WTC11 (cell line): ENCODE data around the gene CLPX. TPM values are rescaled to one million over a fixed set of nuclear protein-coding genes. Genes with fewer than 3 reads are reported as not detected.

Source experiments
- ATAC-seq: fragments of 200-7000 bp; cut with Tn5 transposase; 2 replicates; pipeline ENCODE4 v1.10.0; 2021; ENCODE audit warnings: mild to moderate bottlenecking, moderate library complexity
- CTCF ChIA-PET: fragments of 300-600 bp; sonication (Branson Sonifier 250); formaldehyde crosslinking; loops from one replicate; lab custom pipeline; 2021; ENCODE audit warnings: antibody characterized with exemption; lab: Charles Lee
- POLR2A ChIA-PET: fragments of 350-600 bp; sonication (Branson Sonifier 250); formaldehyde crosslinking; loops from one replicate; lab custom pipeline; 2021; ENCODE audit warnings: antibody characterized with exemption; lab: Charles Lee
- DNase-seq: peaks from one replicate; pipeline ENCODE4 v3.0.0; 2021; ENCODE audit warnings: low spot score
- H3K27ac Mint-ChIP-seq: 2 replicates; pipeline ENCODE4 v1.8.0; 2021; ENCODE audit warnings: mixed read lengths
- H3K27me3 Mint-ChIP-seq: 2 replicates; pipeline ENCODE4 v1.8.0; 2021; ENCODE audit warnings: low read depth, mild to moderate bottlenecking, moderate library complexity, mixed read lengths
- H3K36me3 Mint-ChIP-seq: 2 replicates; pipeline ENCODE4 v1.8.0; 2021; ENCODE audit warnings: mixed read lengths
- H3K4me1 Mint-ChIP-seq: 2 replicates; pipeline ENCODE4 v1.8.0; 2022; ENCODE audit warnings: mixed read lengths
- H3K4me3 Mint-ChIP-seq: 2 replicates; pipeline ENCODE4 v1.8.0; 2021; ENCODE audit warnings: mild to moderate bottlenecking, moderate library complexity, mixed read lengths
- H3K9me3 Mint-ChIP-seq: 2 replicates; pipeline ENCODE4 v1.8.0; 2021; ENCODE audit warnings: mixed read lengths
- ATF1 ChIP-seq: sonication (generic); formaldehyde crosslinking; IDR thresholded peaks from 2 replicates; pipeline ENCODE4 v1.8.1; 2023; ENCODE audit warnings: mild to moderate bottlenecking, moderate library complexity, missing genetic modification reagents
- E2F1 ChIP-seq: sonication (generic); formaldehyde crosslinking; IDR thresholded peaks from 2 replicates; pipeline ENCODE4 v1.8.0; 2022; ENCODE audit warnings: mild to moderate bottlenecking, missing genetic modification reagents
- ESRRA ChIP-seq: sonication (generic); formaldehyde crosslinking; IDR thresholded peaks from 2 replicates; pipeline ENCODE4 v1.8.1; 2022; ENCODE audit warnings: mild to moderate bottlenecking, missing genetic modification reagents, borderline replicate concordance
- FOXP4 ChIP-seq: sonication (generic); formaldehyde crosslinking; IDR thresholded peaks from 2 replicates; pipeline ENCODE4 v1.8.0; 2022; ENCODE audit warnings: mild to moderate bottlenecking, missing genetic modification reagents
- GTF2I ChIP-seq: fragments of 250-450 bp; sonication (Bioruptor Pico); conservative IDR thresholded peaks from 2 replicates; pipeline ENCODE4 v1.4.0; 2021; ENCODE audit warnings: mild to moderate bottlenecking
- JUN ChIP-seq: sonication (generic); formaldehyde crosslinking; IDR thresholded peaks from 2 replicates; pipeline ENCODE4 v1.8.0; 2023; ENCODE audit warnings: mild to moderate bottlenecking, missing genetic modification reagents
- NFATC4 ChIP-seq: fragments of 250-450 bp; sonication (Bioruptor Pico); IDR thresholded peaks from 2 replicates; pipeline ENCODE4 v1.9.0; 2021; ENCODE audit warnings: mild to moderate bottlenecking
- NFE2L1 ChIP-seq: sonication (generic); formaldehyde crosslinking; IDR thresholded peaks from 2 replicates; pipeline ENCODE4 v1.8.1; 2023; ENCODE audit warnings: missing genetic modification reagents
- NR2C2 ChIP-seq: sonication (generic); formaldehyde crosslinking; IDR thresholded peaks from 2 replicates; pipeline ENCODE4 v1.8.0; 2022; ENCODE audit warnings: mild to moderate bottlenecking, missing genetic modification reagents
- OVOL2 ChIP-seq: fragments of 250-450 bp; sonication (Bioruptor Pico); IDR thresholded peaks from 2 replicates; pipeline ENCODE4 v1.9.0; 2021; ENCODE audit warnings: mild to moderate bottlenecking, borderline replicate concordance
- TCF7 ChIP-seq: sonication (generic); formaldehyde crosslinking; IDR thresholded peaks from 2 replicates; pipeline ENCODE4 v1.8.0; 2022; ENCODE audit warnings: mild to moderate bottlenecking, low read depth, missing genetic modification reagents, moderate library complexity
- ZBTB21 ChIP-seq: sonication (generic); formaldehyde crosslinking; IDR thresholded peaks from 2 replicates; pipeline ENCODE4 v1.8.1; 2023; ENCODE audit warnings: mild to moderate bottlenecking, missing genetic modification reagents, borderline replicate concordance
- ZNF138 ChIP-seq: sonication (generic); formaldehyde crosslinking; conservative IDR thresholded peaks from 2 replicates; pipeline ENCODE4 v1.8.1; 2022; ENCODE audit warnings: mild to moderate bottlenecking, moderate library complexity, missing genetic modification reagents
- ZNF219 ChIP-seq: sonication (generic); formaldehyde crosslinking; IDR thresholded peaks from 2 replicates; pipeline ENCODE4 v1.8.0; 2023; ENCODE audit warnings: missing genetic modification reagents, mild to moderate bottlenecking, borderline replicate concordance
- ZNF423 ChIP-seq: fragments of 250-450 bp; sonication (Bioruptor Pico); IDR thresholded peaks from 2 replicates; pipeline ENCODE4 v2.1.2; 2022; ENCODE audit warnings: mild to moderate bottlenecking, moderate library complexity
- total RNA-seq: library from RNA; stranded (reverse); gene quantifications from 3 replicates; pipeline ENCODE4 v1.2.3, GENCODE V29; 2021
- TF ChIP-seq, protein P1 (sequence below): sonication (generic); formaldehyde crosslinking; IDR thresholded peaks from 2 replicates; pipeline ENCODE4 v1.8.1; 2023; ENCODE audit warnings: mild to moderate bottlenecking, missing genetic modification reagents
- TF ChIP-seq, protein P2 (sequence below): sonication (generic); formaldehyde crosslinking; IDR thresholded peaks from 2 replicates; pipeline ENCODE4 v1.8.1; 2022; ENCODE audit warnings: mild to moderate bottlenecking, moderate library complexity, missing genetic modification reagents
- TF ChIP-seq, protein P3 (sequence below): fragments of 250-450 bp; sonication (Bioruptor Pico); IDR thresholded peaks from 2 replicates; pipeline ENCODE4 v2.1.2; 2022; ENCODE audit warnings: mild to moderate bottlenecking, moderate library complexity
- TF ChIP-seq, protein P4 (sequence below): sonication (generic); formaldehyde crosslinking; IDR thresholded peaks from 2 replicates; pipeline ENCODE4 v1.8.1; 2023; ENCODE audit warnings: mild to moderate bottlenecking, missing genetic modification reagents
- TF ChIP-seq, protein P5 (sequence below): sonication (generic); formaldehyde crosslinking; IDR thresholded peaks from 2 replicates; pipeline ENCODE4 v1.8.1; 2022; ENCODE audit warnings: low read depth, mild to moderate bottlenecking, moderate library complexity, missing genetic modification reagents, borderline replicate concordance

The CLPX gene
- total RNA-seq, 1 experiment from 2014 or later, result 68.7 TPM

GRCh38 chr15:65176056-65176455, 9.1 kb downstream of the CLPX start:
- ATAC-seq (no peak), DNase-seq (no peak)
- ChIA-PET POLR2A (interaction anchor here (1.3 kb wide), 1 partner anchor 9 kb away, joined by 3 read pairs; the partner anchor contains the start of gene CLPX), CTCF (no interaction called here)
- no peaks in the 10 kb centered on the region for H3K27me3 Mint-ChIP-seq
- no peak for TF ChIP-seq ESRRA (CRISPR knock-in tag)
- TF ChIP-seq ZNF138 (CRISPR knock-in tag), result no peak
- no peak for TF ChIP-seq FOXP4 (CRISPR knock-in tag)
- TF ChIP-seq, protein P1, sequence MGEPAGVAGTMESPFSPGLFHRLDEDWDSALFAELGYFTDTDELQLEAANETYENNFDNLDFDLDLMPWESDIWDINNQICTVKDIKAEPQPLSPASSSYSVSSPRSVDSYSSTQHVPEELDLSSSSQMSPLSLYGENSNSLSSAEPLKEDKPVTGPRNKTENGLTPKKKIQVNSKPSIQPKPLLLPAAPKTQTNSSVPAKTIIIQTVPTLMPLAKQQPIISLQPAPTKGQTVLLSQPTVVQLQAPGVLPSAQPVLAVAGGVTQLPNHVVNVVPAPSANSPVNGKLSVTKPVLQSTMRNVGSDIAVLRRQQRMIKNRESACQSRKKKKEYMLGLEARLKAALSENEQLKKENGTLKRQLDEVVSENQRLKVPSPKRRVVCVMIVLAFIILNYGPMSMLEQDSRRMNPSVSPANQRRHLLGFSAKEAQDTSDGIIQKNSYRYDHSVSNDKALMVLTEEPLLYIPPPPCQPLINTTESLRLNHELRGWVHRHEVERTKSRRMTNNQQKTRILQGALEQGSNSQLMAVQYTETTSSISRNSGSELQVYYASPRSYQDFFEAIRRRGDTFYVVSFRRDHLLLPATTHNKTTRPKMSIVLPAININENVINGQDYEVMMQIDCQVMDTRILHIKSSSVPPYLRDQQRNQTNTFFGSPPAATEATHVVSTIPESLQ, result no peak
- no peak for TF ChIP-seq TCF7 (CRISPR knock-in tag)
- no peaks in the 10 kb centered on the region for H3K4me1 Mint-ChIP-seq
- H3K27ac Mint-ChIP-seq, result no peak overlapping the region
- no peak overlapping the region for H3K4me3 Mint-ChIP-seq
- H3K36me3 Mint-ChIP-seq, result peaks cover 53% of the 10 kb centered on the region
- H3K9me3 Mint-ChIP-seq, result no peaks in the 10 kb centered on the region

DNA sequence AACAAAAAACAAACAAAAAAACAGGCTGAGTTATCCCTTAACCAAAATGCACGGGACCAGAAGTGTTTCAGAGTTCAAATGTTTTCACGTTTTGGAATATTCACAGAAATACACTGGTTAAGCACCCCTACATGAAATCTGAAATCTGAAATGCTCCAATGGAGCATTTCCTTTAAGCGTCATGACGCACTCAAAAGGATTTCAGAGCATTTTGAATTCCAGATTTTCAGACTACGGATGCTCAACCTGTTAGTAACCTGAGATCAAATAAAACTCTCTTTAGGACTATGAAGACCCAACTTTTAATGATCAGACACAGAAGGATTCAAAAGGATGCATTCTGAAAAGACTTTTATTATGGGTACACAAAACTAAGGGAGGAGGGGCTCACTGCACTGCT, 9.6 kb downstream of the CLPX start:
- H3K36me3 Mint-ChIP-seq, result peaks cover 53% of the 10 kb centered on the region
- ATAC-seq, result no peak

More for the DNA sequence above, 9.6 kb downstream of the CLPX start:
- ChIA-PET POLR2A (no interaction called here), CTCF (no interaction called here)
- Mint-ChIP-seq H3K9me3 (no peaks in the 10 kb centered on the region), H3K27me3 (no peaks in the 10 kb centered on the region), H3K4me1 (no peaks in the 10 kb centered on the region), H3K27ac (no peak overlapping the region), H3K4me3 (no peak overlapping the region)
- no peak for TF ChIP-seq NFATC4 (CRISPR knock-in tag)
- TF ChIP-seq NR2C2 (CRISPR knock-in tag), result no peak
- no peak for TF ChIP-seq ATF1 (CRISPR knock-in tag)
- no peak for TF ChIP-seq ZNF138 (CRISPR knock-in tag)
- TF ChIP-seq ZBTB21 (CRISPR knock-in tag), result no peak
- TF ChIP-seq, protein P2, sequence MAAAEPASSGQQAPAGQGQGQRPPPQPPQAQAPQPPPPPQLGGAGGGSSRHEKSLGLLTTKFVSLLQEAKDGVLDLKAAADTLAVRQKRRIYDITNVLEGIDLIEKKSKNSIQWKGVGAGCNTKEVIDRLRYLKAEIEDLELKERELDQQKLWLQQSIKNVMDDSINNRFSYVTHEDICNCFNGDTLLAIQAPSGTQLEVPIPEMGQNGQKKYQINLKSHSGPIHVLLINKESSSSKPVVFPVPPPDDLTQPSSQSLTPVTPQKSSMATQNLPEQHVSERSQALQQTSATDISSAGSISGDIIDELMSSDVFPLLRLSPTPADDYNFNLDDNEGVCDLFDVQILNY (CRISPR knock-in tag), result no peak
- no peak for TF ChIP-seq JUN
- no peak for TF ChIP-seq E2F1 (CRISPR knock-in tag)
- no peak for TF ChIP-seq GTF2I (CRISPR knock-in tag)
- TF ChIP-seq NFE2L1, result no peak
- TF ChIP-seq, protein P3, sequence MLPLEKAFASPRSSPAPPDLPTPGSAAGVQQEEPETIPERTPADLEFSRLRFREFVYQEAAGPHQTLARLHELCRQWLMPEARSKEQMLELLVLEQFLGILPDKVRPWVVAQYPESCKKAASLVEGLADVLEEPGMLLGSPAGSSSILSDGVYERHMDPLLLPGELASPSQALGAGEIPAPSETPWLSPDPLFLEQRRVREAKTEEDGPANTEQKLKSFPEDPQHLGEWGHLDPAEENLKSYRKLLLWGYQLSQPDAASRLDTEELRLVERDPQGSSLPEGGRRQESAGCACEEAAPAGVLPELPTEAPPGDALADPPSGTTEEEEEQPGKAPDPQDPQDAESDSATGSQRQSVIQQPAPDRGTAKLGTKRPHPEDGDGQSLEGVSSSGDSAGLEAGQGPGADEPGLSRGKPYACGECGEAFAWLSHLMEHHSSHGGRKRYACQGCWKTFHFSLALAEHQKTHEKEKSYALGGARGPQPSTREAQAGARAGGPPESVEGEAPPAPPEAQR (CRISPR knock-in tag), result no peak
- TF ChIP-seq ZNF219 (CRISPR knock-in tag), result no peak
- TF ChIP-seq, protein P4, sequence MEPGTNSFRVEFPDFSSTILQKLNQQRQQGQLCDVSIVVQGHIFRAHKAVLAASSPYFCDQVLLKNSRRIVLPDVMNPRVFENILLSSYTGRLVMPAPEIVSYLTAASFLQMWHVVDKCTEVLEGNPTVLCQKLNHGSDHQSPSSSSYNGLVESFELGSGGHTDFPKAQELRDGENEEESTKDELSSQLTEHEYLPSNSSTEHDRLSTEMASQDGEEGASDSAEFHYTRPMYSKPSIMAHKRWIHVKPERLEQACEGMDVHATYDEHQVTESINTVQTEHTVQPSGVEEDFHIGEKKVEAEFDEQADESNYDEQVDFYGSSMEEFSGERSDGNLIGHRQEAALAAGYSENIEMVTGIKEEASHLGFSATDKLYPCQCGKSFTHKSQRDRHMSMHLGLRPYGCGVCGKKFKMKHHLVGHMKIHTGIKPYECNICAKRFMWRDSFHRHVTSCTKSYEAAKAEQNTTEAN (CRISPR knock-in tag), result no peak
- TF ChIP-seq, protein P5, sequence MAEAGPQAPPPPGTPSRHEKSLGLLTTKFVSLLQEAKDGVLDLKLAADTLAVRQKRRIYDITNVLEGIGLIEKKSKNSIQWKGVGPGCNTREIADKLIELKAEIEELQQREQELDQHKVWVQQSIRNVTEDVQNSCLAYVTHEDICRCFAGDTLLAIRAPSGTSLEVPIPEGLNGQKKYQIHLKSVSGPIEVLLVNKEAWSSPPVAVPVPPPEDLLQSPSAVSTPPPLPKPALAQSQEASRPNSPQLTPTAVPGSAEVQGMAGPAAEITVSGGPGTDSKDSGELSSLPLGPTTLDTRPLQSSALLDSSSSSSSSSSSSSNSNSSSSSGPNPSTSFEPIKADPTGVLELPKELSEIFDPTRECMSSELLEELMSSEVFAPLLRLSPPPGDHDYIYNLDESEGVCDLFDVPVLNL, result no peak
- TF ChIP-seq OVOL2 (CRISPR knock-in tag), result no peak
- no peak for TF ChIP-seq ZNF423
- no peak for DNase-seq
